H1 (cell line): ENCODE results near the gene CSTF3. TPM values are rescaled to one million over a fixed set of nuclear protein-coding genes. Genes with fewer than 3 reads are reported as not detected.

Experiments used
- CTCF ChIA-PET: fragments of 300-600 bp; sonication (Branson Sonifier 250); formaldehyde crosslinking; loops from one replicate; lab custom pipeline; 2021; ENCODE audit not compliant: partially characterized antibody; lab: Charles Lee
- POLR2A ChIA-PET: fragments of 300-600 bp; sonication (Branson Sonifier 250); formaldehyde crosslinking; loops from one replicate; lab custom pipeline; 2021; ENCODE audit warnings: inconsistent platforms; ENCODE audit not compliant: partially characterized antibody; lab: Charles Lee
- DNase-seq, 2 experiments: peaks; one replicate each; pipeline versions ENCODE4 v3.0.0 to v3.0.0-alpha.2; 2010 to 2022; ENCODE audit warnings: low spot score in 2 of 2, low read depth in 1 of 2, mixed read lengths in 1 of 2
- FAIRE-seq: peaks from 2 replicates; lab custom pipeline; 2011; peaks lifted over from hg19 to GRCh38; lab: Jason Lieb, UNC
- H2AFZ ChIP-seq: 2 replicates; pipeline ENCODE4 v1.8.1; 2012; ENCODE audit warnings: low read length, inconsistent platforms
- H2AK5ac ChIP-seq: 2 replicates; pipeline ENCODE4 v1.6.1; 2013; ENCODE audit warnings: low read depth, low read length
- H2BK120ac ChIP-seq: replicated peaks from 2 replicates; pipeline ENCODE3; 2013; ENCODE audit warnings: low read depth, low read length, inconsistent platforms
- H2BK12ac ChIP-seq: 2 replicates; pipeline ENCODE4 v1.6.1; 2013; ENCODE audit warnings: low read depth, low read length
- H2BK15ac ChIP-seq: 2 replicates; pipeline ENCODE4 v1.6.1; 2013; ENCODE audit warnings: low read length
- H2BK20ac ChIP-seq: 2 replicates; pipeline ENCODE4 v1.6.1; 2013; ENCODE audit warnings: low read length
- H2BK5ac ChIP-seq: 2 replicates; pipeline ENCODE4 v1.6.1; 2013; ENCODE audit warnings: low read depth, low read length
- H3K14ac ChIP-seq: 2 replicates; pipeline ENCODE4 v1.6.1; 2013; ENCODE audit warnings: inconsistent platforms; ENCODE audit not compliant: insufficient read length
- H3K18ac ChIP-seq: 2 replicates; pipeline ENCODE4 v1.6.1; 2013; ENCODE audit warnings: low read length; ENCODE audit errors: extremely low read depth
- H3K23ac ChIP-seq: 2 replicates; pipeline ENCODE4 v1.6.1; 2013; ENCODE audit warnings: inconsistent platforms; ENCODE audit not compliant: insufficient read length
- H3K23me2 ChIP-seq: 2 replicates; pipeline ENCODE4 v1.6.1; 2013; ENCODE audit warnings: low read depth, low read length
- H3K27ac ChIP-seq: 2 replicates; pipeline ENCODE4 v1.6.1; 2011; ENCODE audit warnings: low read depth, low read length, inconsistent platforms
- H3K27me3 ChIP-seq, 4 experiments: replicated peaks in 1 of 4; 1 replicate in 1 of 4; 2 replicates in 3 of 4; pipeline versions ENCODE4 v1.6.1 to v1.8.1; 2011 to 2013; ENCODE audit warnings: low read length in 3 of 4, mild to moderate bottlenecking in 3 of 4, inconsistent platforms in 2 of 4, mixed read lengths in 2 of 4, moderate library complexity in 1 of 4; ENCODE audit not compliant: control insufficient read depth in 3 of 4, insufficient read depth in 3 of 4; ENCODE audit errors: extremely low read depth in 1 of 4
- H3K36me3 ChIP-seq, 4 experiments: 2 replicates each; pipeline versions ENCODE4 v1.6.1 to v1.8.1; 2011 to 2013; ENCODE audit warnings: mild to moderate bottlenecking in 4 of 4, low read length in 3 of 4, moderate library complexity in 2 of 4, control low read depth in 1 of 4, inconsistent platforms in 1 of 4; ENCODE audit not compliant: insufficient read depth in 4 of 4, control insufficient read depth in 2 of 4
- H3K4ac ChIP-seq: replicated peaks from 2 replicates; pipeline ENCODE3; 2013; ENCODE audit warnings: low read length, low read depth, mixed read lengths, inconsistent platforms; ENCODE audit not compliant: insufficient read length
- H3K4me1 ChIP-seq, 4 experiments: replicated peaks in 1 of 4; 1 replicate in 1 of 4; 2 replicates in 3 of 4; pipeline versions ENCODE4 v1.6.1 to v1.8.1; 2011 to 2013; ENCODE audit warnings: low read length in 3 of 4, inconsistent platforms in 2 of 4, mixed read lengths in 1 of 4; ENCODE audit not compliant: insufficient read depth in 4 of 4, control insufficient read depth in 3 of 4
- H3K4me2 ChIP-seq, 2 experiments: 2 replicates each; pipeline versions ENCODE4 v1.6.1 to v1.8.1; 2011 to 2013; ENCODE audit warnings: low read depth in 2 of 2, low read length in 2 of 2, control low read depth in 1 of 2, inconsistent platforms in 1 of 2, mild to moderate bottlenecking in 1 of 2; ENCODE audit not compliant: insufficient read depth in 1 of 2
- H3K4me3 ChIP-seq, 4 experiments: fragments of 200-600, 300-600 bp in 1 of 4; sonication (generic), shearing (Covaris generic), sonication (Bioruptor Twin) in 1 of 4; 2 replicates each; pipeline versions ENCODE4 v1.5.1 to v1.8.1; 2011 to 2016; ENCODE audit warnings: low read length in 4 of 4, low read depth in 3 of 4, control low read depth in 2 of 4, inconsistent platforms in 2 of 4, mild to moderate bottlenecking in 2 of 4, mixed read lengths in 1 of 4, moderate library complexity in 1 of 4; ENCODE audit not compliant: insufficient read depth in 2 of 4; ENCODE audit errors: extremely low read depth in 1 of 4
- H3K56ac ChIP-seq: replicated peaks from 2 replicates; pipeline ENCODE3; 2013; ENCODE audit warnings: low read depth, mild to moderate bottlenecking, mixed read lengths, low read length, inconsistent platforms; ENCODE audit not compliant: insufficient read length
- H3K79me1 ChIP-seq: 2 replicates; pipeline ENCODE4 v1.6.1; 2013; ENCODE audit warnings: low read depth, low read length, control low read depth
- H3K79me2 ChIP-seq, 2 experiments: 2 replicates each; pipeline versions ENCODE4 v1.6.1 to v1.8.1; 2012 to 2013; ENCODE audit warnings: low read length in 2 of 2, mild to moderate bottlenecking in 2 of 2, inconsistent platforms in 1 of 2; ENCODE audit not compliant: insufficient read depth in 2 of 2, control insufficient read depth in 1 of 2
- H3K9ac ChIP-seq, 4 experiments: replicated peaks in 1 of 4; 1 replicate in 1 of 4; 2 replicates in 3 of 4; pipeline versions ENCODE4 v1.6.1 to v1.8.1; 2011 to 2013; ENCODE audit warnings: low read depth in 3 of 4, low read length in 3 of 4, control low read depth in 2 of 4, mild to moderate bottlenecking in 2 of 4, moderate library complexity in 2 of 4, inconsistent platforms in 1 of 4; ENCODE audit errors: extremely low read depth in 1 of 4
- H3K9me3 ChIP-seq, 2 experiments: 2 replicates each; pipeline versions ENCODE4 v1.6.1 to v1.8.1; 2012 to 2013; ENCODE audit warnings: mild to moderate bottlenecking in 2 of 2, moderate library complexity in 2 of 2, control low read depth in 1 of 2, inconsistent platforms in 1 of 2, low read depth in 1 of 2, low read length in 1 of 2, mixed read lengths in 1 of 2; ENCODE audit not compliant: insufficient read depth in 2 of 2
- H4K20me1 ChIP-seq, 2 experiments: replicated peaks in 1 of 2; 2 replicates each; pipeline versions ENCODE3 to v1.8.1; 2011 to 2013; ENCODE audit warnings: inconsistent platforms in 2 of 2, low read length in 2 of 2, mild to moderate bottlenecking in 1 of 2; ENCODE audit not compliant: insufficient read depth in 2 of 2, control insufficient read depth in 1 of 2
- H4K5ac ChIP-seq: 2 replicates; pipeline ENCODE4 v1.6.1; 2013; ENCODE audit warnings: low read length, low read depth, mixed read lengths, inconsistent platforms; ENCODE audit not compliant: insufficient read length
- H4K8ac ChIP-seq: 2 replicates; pipeline ENCODE4 v1.8.0; 2013; ENCODE audit warnings: mild to moderate bottlenecking, moderate library complexity, low read length, inconsistent platforms; ENCODE audit not compliant: insufficient read depth; ENCODE audit errors: extremely low read depth
- H4K91ac ChIP-seq: replicated peaks from 2 replicates; pipeline ENCODE3; 2013; ENCODE audit warnings: low read length, mixed read lengths, inconsistent platforms; ENCODE audit not compliant: insufficient read length
- PHF8 ChIP-seq: fragments of 200-600 bp; sonication (generic); conservative IDR thresholded peaks from 2 replicates; pipeline ENCODE4 v1.7.1; 2012; ENCODE audit warnings: low read depth, mild to moderate bottlenecking, inconsistent platforms, low read length, moderate library complexity
- SIX5 ChIP-seq: IDR thresholded peaks from 2 replicates; pipeline ENCODE4 v1.6.1; 2011; ENCODE audit warnings: mild to moderate bottlenecking, low read depth, low read length
- WGBS, 2 experiments: shearing (Covaris generic) in 1 of 2; methylation state at CpG; one replicate each; pipeline versions ENCODE4 v1.1.6 to v1.1.7; 2013 to 2015; ENCODE audit warnings: low lambda C conversion rate in 2 of 2, mixed read lengths in 2 of 2, inconsistent platforms in 1 of 2, low coverage in 1 of 2, missing lambda C conversion rate in 1 of 2; ENCODE audit not compliant: insufficient replicate concordance in 2 of 2, insufficient coverage in 1 of 2, insufficient read length in 1 of 2; ENCODE audit errors: extremely low coverage in 1 of 2, missing lambda C conversion rate in 1 of 2; 5-methylcytosine and 5-hydroxymethylcytosine counted together
- polyA plus RNA-seq, 7 experiments: library from polyadenylated mRNA; depleted of rRNA in 3 of 7; stranded (reverse) in 5 of 7; unstranded in 2 of 7; fragments of >200 nt in 5 of 7; fragments of 200-250 nt in 2 of 7; gene quantifications; 1 replicate in 5 of 7; 2 replicates in 1 of 7; 4 replicates in 1 of 7; pipeline versions ENCODE4 v1.2.1 to v1.2.3, GENCODE V29; 2011 to 2013; ENCODE audit warnings: missing spikeins in 2 of 7, mixed read lengths in 2 of 7
- total RNA-seq: library from RNA; stranded (reverse); fragmentation: NEBNext Ultra II Directional; extraction: Animal tissue kit (Norgen Biotek cat#: 25700); gene quantifications from 2 replicates; pipeline ENCODE4 v1.2.1, GENCODE V29; 2021

CSTF3 gene
- total and polyA plus RNA-seq, 2 of the 8 experiments (the other 6 are each of a cell fraction or from before 2014, with no cell fraction given): 22.3 to 54.7 TPM

DNA sequence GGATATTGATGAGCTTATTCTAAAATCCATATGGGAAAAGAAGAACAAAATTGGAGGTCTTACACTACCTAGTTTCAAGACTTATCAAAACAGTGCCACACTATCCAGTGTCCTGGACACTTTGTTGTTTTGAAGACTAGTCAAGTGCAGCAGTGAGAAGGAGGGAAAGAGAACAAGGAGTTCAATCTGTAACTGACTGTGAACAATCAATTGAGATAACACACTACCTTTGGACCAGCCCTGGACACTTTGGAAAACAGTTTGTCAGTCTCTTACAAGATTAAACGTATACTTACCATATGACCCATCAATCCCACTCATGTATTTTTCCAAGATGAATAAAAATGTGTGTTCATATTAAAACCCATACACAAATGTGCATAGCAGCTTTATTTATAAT, 10.0 kb upstream of the CSTF3 start:
- no peak overlapping the region for H3K27ac ChIP-seq
- no peak overlapping the region for H3K4ac ChIP-seq
- DNase-seq (no peak), FAIRE-seq (no peak)
- no peak overlapping the region for H3K4me3 ChIP-seq
- H3K9ac ChIP-seq: no peak overlapping the region
- H3K9me3 ChIP-seq: no peaks in the 10 kb centered on the region
- H3K27me3 ChIP-seq: no peaks in the 10 kb centered on the region
- H2BK20ac ChIP-seq: no peak overlapping the region
- no peaks in the 10 kb centered on the region for H3K23me2 ChIP-seq
- WGBS, 2 experiments: 90% methylated on average over 1 of the region's 1 CpG; no CpG with 5 or more reads in 1 of the 2 experiments
- no peak overlapping the region for H2BK5ac ChIP-seq
- H3K56ac ChIP-seq: no peak overlapping the region
- H2BK15ac ChIP-seq: no peak overlapping the region
- TF ChIP-seq SIX5 (no peak), PHF8 (no peak)
- no peak overlapping the region for H2AFZ ChIP-seq
- ChIA-PET POLR2A (interaction anchor here (0.9 to 1.5 kb wide), 3 partner anchors 10 to 16 kb away, joined by 3 to 5 read pairs (median 4); partner anchors contain the start of gene CSTF3), CTCF (interaction anchor here (1.4 kb wide), 1 partner anchor 149 kb away, joined by 3 read pairs; no protein-coding TSS in a partner anchor)
- no peak overlapping the region for H4K91ac ChIP-seq
- no peak overlapping the region for H3K14ac ChIP-seq
- no peaks in the 10 kb centered on the region for H4K20me1 ChIP-seq
- no peaks in the 10 kb centered on the region for H3K79me1 ChIP-seq
- no peaks in the 10 kb centered on the region for H3K79me2 ChIP-seq
- H2BK120ac ChIP-seq: no peak overlapping the region
- no peaks in the 10 kb centered on the region for H3K4me1 ChIP-seq
- H3K4me2 ChIP-seq: no peak overlapping the region
- H3K36me3 ChIP-seq: no peaks in the 10 kb centered on the region
- H3K23ac ChIP-seq: no peak overlapping the region
- no peak overlapping the region for H2BK12ac ChIP-seq
- H4K5ac ChIP-seq: no peak overlapping the region
- H4K8ac ChIP-seq: no peak overlapping the region
- no peak overlapping the region for H3K18ac ChIP-seq
- H2AK5ac ChIP-seq: no peak overlapping the region
